LNCaP clone FGC (cell line): Measurements from ENCODE around the gene SH2D1A.

Source experiments
- DNase-seq: peaks from one replicate; pipeline ENCODE4 v3.0.0-alpha.2; 2011; ENCODE audit warnings: low read depth
- H3K4me3 ChIP-seq: 2 replicates; pipeline ENCODE4 v1.5.1; 2011; ENCODE audit warnings: mild to moderate bottlenecking, low read depth, low read length, control low read depth
- TF ChIP-seq, protein P1 (sequence below): IDR thresholded peaks from 2 replicates; pipeline ENCODE4 v1.5.1; 2012; ENCODE audit warnings: mild to moderate bottlenecking; ENCODE audit not compliant: control insufficient read depth, insufficient read depth; ENCODE audit errors: extremely low read depth

Gene SH2D1A

DNA sequence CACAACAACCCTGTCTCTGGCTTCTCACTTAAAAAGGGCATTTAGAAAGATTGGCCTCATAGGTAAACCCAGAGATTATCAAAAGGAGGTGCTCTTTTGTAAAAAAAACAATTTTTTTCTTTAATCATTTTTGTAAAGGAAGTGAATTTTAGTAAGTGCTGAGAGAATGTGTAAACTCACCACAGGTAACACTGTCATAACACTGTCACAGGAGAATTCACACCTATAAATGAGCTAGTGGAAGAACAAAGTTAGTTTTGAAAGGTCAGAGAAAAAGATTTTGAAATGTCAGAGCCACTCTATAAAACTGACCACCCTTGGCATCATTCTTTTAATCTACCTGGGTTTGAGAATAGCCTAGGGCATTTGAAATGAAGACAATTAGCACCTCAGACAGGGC is 3.3 kb upstream of the SH2D1A start:
- TF ChIP-seq, protein P1, sequence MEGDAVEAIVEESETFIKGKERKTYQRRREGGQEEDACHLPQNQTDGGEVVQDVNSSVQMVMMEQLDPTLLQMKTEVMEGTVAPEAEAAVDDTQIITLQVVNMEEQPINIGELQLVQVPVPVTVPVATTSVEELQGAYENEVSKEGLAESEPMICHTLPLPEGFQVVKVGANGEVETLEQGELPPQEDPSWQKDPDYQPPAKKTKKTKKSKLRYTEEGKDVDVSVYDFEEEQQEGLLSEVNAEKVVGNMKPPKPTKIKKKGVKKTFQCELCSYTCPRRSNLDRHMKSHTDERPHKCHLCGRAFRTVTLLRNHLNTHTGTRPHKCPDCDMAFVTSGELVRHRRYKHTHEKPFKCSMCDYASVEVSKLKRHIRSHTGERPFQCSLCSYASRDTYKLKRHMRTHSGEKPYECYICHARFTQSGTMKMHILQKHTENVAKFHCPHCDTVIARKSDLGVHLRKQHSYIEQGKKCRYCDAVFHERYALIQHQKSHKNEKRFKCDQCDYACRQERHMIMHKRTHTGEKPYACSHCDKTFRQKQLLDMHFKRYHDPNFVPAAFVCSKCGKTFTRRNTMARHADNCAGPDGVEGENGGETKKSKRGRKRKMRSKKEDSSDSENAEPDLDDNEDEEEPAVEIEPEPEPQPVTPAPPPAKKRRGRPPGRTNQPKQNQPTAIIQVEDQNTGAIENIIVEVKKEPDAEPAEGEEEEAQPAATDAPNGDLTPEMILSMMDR = no peak
- H3K4me3 ChIP-seq = no peak overlapping the region
- DNase-seq = no peak

DNA sequence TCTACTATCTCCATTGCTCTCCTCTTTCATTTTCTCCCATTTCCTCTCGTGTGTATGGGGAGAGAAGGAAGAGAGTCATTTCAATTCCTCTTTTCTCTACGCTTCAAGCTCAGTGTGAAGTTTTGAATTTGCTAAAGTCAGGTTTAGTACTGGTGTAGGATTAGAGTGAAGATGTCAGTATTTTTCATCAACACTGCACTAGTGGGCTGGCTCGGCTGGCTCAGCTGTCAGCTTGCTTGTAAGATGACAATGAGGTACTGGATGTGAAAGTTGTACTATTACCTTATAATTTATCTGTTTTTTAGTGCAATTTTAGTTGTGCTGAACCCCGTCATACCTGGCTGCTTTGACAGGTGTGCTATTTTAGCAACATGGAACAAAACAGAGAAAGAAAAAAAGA is 2.1 kb upstream of the SH2D1A start:
- no peak overlapping the region for H3K4me3 ChIP-seq
- no peak for DNase-seq
- TF ChIP-seq, protein P1 = no peak

DNA sequence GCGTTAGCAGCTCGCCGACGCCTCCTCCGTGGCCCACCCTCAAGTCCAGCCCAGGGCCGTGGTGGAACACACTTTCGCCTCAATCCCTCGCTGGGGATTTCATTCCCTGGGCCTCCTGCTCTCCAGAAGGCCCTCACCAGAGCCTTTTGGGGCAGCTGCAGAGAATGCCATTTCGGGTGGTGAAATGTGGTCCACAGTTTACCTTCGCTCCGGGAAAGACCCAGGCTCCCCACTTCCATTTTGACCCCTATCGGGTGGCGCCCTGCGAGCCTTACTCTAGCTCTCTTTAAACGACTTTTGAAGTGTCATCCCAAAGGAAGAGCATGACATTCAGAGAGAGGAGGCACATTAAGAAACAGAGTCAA is 496 bp downstream of the SH2D1A start:
- TF ChIP-seq, protein P1 = no peak
- no peak overlapping the region for H3K4me3 ChIP-seq

DNA sequence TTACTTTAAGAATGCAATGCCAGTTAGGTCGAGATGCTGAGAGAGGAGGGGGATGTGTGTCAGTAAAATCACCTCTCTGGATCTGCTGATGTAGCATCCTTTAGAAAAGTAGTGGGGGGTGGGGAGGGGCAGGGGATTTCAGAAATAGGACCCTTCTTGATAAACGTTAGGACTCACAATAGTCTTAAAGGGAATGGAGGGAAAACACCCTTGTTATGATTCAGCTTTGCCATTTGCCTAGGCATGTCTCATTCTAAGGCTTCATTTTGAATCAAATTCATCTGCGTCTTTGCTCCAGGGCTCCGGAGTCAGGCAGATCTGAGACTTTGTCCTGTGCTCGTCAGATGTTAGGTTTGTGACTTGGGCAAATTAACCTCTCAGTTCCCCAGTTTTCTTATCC is 879 bp downstream of the SH2D1A start:
- DNase-seq = no peak
- H3K4me3 ChIP-seq = no peak overlapping the region
- TF ChIP-seq, protein P1 = no peak

More for the DNA sequence above, 496 bp downstream of the SH2D1A start:
- DNase-seq = no peak

DNA sequence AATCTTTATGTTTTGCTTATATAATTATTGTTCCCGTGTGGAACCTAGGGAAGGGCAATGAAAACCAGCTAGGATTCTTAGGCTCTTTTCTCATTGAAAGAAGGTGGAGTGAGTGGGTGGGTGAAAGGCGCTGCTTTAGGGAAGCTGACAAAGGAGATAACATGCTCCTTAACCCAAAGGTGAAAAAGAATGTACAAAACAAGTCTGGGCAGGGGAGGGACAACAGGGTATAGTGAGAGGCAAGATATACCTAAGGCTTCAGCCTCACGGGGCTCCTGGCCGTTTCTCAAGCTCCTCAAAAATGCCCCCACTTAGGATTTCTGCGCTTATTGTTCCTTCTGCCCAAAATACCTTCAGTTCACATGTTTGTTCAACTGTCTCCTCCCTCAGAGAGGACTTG is 1.8 kb downstream of the SH2D1A start:
- DNase-seq = no peak
- no peak overlapping the region for H3K4me3 ChIP-seq
- TF ChIP-seq, protein P1 = no peak

DNA sequence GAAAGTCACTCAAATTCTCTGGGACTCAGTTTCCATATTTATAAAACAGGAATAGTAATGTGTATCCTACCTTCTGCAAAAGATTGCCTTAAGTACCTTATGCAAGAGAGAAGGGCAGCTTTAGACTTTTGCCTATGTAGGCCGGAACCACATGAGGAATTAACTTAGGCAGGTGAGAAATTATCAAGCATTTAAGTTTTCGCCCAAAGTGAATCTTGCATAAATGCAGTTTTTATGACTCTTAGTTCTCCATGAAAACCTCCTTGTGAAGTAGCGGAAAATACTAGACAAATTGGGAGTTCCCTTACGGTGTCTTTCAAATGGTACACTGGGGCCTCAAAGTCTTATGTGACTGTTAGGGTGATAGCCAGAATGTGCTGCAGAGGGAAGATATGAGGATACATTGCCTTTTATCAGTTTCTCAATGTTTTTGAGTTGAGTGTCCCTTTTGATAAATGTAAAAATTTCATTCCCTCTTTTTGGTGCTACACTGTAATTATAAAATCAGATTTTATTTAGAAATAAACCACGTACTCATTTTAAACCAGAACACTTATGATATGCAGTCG is 2.6 kb downstream of the SH2D1A start:
- DNase-seq = no peak
- TF ChIP-seq, protein P1 = no peak
- no peak overlapping the region for H3K4me3 ChIP-seq

DNA sequence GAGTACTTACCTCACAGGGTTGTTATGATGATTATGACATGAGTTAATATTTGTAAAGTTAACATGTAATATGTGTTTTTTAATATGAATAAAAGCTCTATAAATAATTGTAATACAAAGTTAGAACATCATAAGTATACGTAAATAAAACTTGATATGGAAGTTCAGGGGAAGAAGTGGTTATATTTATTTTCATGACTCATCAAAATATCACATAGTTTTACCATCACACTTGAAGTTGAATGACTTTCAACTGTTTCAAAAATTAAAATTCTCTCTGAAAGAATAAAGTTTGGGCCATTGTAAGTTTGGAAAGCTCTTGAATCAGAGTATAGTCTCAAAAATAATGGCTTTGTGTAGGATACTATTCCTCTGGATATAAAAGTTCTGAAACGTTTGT is 8.3 kb downstream of the SH2D1A start:
- H3K4me3 ChIP-seq = no peak overlapping the region
- DNase-seq = no peak
- TF ChIP-seq, protein P1 = no peak
